CD4-positive, alpha-beta memory T cell (primary cell): ENCODE data around the gene DPPA2. TPM values are rescaled to one million over a fixed set of nuclear protein-coding genes. Genes with fewer than 3 reads are reported as not detected.

Experiments used
- CTCF ChIA-PET: fragments of 350-600 bp; sonication (Branson Sonifier 250); formaldehyde crosslinking; loops from one replicate; lab custom pipeline; 2021; ENCODE audit warnings: inconsistent platforms; ENCODE audit not compliant: partially characterized antibody; lab: Charles Lee
- POLR2A ChIA-PET: fragments of 350-600 bp; sonication (Branson Sonifier 250); formaldehyde crosslinking; loops from one replicate; lab custom pipeline; 2021; ENCODE audit not compliant: partially characterized antibody; lab: Charles Lee
- DNase-seq, 5 donors: peaks; one replicate each; pipeline versions ENCODE4 v3.0.0 to v3.0.0-alpha.2; 2020 to 2022; ENCODE audit warnings: mixed read lengths in 1 of 5
- H3K27ac ChIP-seq: one replicate; pipeline ENCODE4 v1.7.0; 2013; ENCODE audit warnings: low read depth, low read length
- H3K27me3 ChIP-seq: 2 replicates; pipeline ENCODE4 v1.7.0; 2013; ENCODE audit warnings: mild to moderate bottlenecking, low read length, moderate library complexity; ENCODE audit not compliant: insufficient read depth
- H3K36me3 ChIP-seq: 2 replicates; pipeline ENCODE4 v1.7.0; 2013; ENCODE audit warnings: mild to moderate bottlenecking, low read length, moderate library complexity; ENCODE audit not compliant: insufficient read depth
- H3K4me1 ChIP-seq: 2 replicates; pipeline ENCODE4 v1.7.0; 2013; ENCODE audit warnings: mild to moderate bottlenecking, low read length, moderate library complexity; ENCODE audit not compliant: insufficient read depth
- H3K4me3 ChIP-seq, 2 donors: one replicate each; pipeline ENCODE4 v1.7.0; 2013; ENCODE audit warnings: low read length in 2 of 2, mild to moderate bottlenecking in 1 of 2
- H3K9me3 ChIP-seq, 2 donors: one replicate each; pipeline ENCODE4 v1.7.0; 2013; ENCODE audit warnings: low read length in 2 of 2, control low read depth in 1 of 2; ENCODE audit not compliant: control insufficient read depth in 1 of 2
- H3K27ac Mint-ChIP-seq, 7 donors: one replicate each; pipeline ENCODE4 v1.8.0; 2020 to 2021; ENCODE audit warnings: mixed read lengths in 7 of 7, mild to moderate bottlenecking in 6 of 7, inconsistent platforms in 3 of 7, moderate library complexity in 3 of 7
- H3K27me3 Mint-ChIP-seq, 2 donors: one replicate each; pipeline ENCODE4 v1.8.0; 2020 to 2021; ENCODE audit warnings: mixed read lengths in 2 of 2
- H3K36me3 Mint-ChIP-seq, 2 donors: one replicate each; pipeline ENCODE4 v1.8.0; 2020 to 2021; ENCODE audit warnings: mixed read lengths in 2 of 2, inconsistent platforms in 1 of 2, mild to moderate bottlenecking in 1 of 2
- H3K4me1 Mint-ChIP-seq, 4 donors: one replicate each; pipeline ENCODE4 v1.8.0; 2020 to 2021; ENCODE audit warnings: mixed read lengths in 4 of 4, mild to moderate bottlenecking in 1 of 4
- H3K4me3 Mint-ChIP-seq, 8 donors: one replicate each; pipeline ENCODE4 v1.8.0; 2020 to 2021; ENCODE audit warnings: mixed read lengths in 8 of 8, mild to moderate bottlenecking in 7 of 8, moderate library complexity in 6 of 8, inconsistent platforms in 3 of 8
- H3K9me3 Mint-ChIP-seq, 8 donors: one replicate each; pipeline ENCODE4 v1.8.0; 2020 to 2021; ENCODE audit warnings: mixed read lengths in 8 of 8, mild to moderate bottlenecking in 5 of 8, inconsistent platforms in 3 of 8, moderate library complexity in 1 of 8
- intact Hi-C: fragments of 100-400 bp; cut with micrococcal nuclease; formaldehyde crosslinking; loops from one replicate; pipeline ENCODE4 v1.15.1; 2023
- polyA plus RNA-seq, 2 donors: library from polyadenylated mRNA; unstranded; fragments of 300-500 nt; fragmentation: Illumina TruSeq; gene quantifications; one replicate each; pipeline ENCODE4 v1.2.3, GENCODE V29; 2021
- total RNA-seq, 2 experiments: library from RNA; stranded (reverse); gene quantifications; one replicate each; pipeline ENCODE4 v1.2.3, GENCODE V29; 2021

DPPA2 gene
- total and polyA plus RNA-seq, 4 experiments from 2014 or later, result not detected

DNA sequence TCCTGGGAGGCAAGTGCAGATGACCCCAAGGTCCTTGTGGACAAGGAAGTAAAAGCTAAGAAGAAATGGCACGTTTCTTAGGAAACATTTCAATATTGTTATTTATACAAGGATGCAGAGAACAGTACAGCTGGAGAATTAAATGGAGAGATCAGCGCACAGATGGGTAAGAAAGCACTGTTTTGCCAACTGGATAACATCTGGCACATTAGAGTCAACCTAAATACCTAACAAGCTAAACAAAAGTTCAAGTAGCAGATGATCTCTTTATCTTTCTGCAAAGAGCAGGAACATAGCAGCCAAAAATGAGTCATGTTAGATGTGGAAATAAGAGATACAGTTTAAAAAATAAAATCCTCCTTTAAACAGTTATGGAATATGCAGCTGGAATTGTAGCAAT is 36.7 kb upstream of the DPPA2 start:
- ChIA-PET POLR2A (no interaction called here), CTCF (no interaction called here)
- H3K4me3 Mint-ChIP-seq, result no peak overlapping the region
- no peaks in the 10 kb centered on the region for H3K4me1 ChIP-seq
- no peak overlapping the region for H3K4me3 ChIP-seq
- H3K27ac ChIP-seq, result no peak overlapping the region
- no peaks in the 10 kb centered on the region for H3K36me3 Mint-ChIP-seq
- peaks cover 0 to 2% (median 0%) of the 10 kb centered on the region in 8 donors for H3K9me3 Mint-ChIP-seq
- peaks cover 0 to 6% of the 10 kb centered on the region in 2 donors for H3K27me3 Mint-ChIP-seq
- no peaks in the 10 kb centered on the region for H3K36me3 ChIP-seq
- H3K9me3 ChIP-seq, result no peaks in the 10 kb centered on the region
- no peak overlapping the region for H3K27ac Mint-ChIP-seq
- H3K4me1 Mint-ChIP-seq, result no peaks in the 10 kb centered on the region
- DNase-seq, result no peak
- no peaks in the 10 kb centered on the region for H3K27me3 ChIP-seq
- intact Hi-C loops, result no loop called here

DNA sequence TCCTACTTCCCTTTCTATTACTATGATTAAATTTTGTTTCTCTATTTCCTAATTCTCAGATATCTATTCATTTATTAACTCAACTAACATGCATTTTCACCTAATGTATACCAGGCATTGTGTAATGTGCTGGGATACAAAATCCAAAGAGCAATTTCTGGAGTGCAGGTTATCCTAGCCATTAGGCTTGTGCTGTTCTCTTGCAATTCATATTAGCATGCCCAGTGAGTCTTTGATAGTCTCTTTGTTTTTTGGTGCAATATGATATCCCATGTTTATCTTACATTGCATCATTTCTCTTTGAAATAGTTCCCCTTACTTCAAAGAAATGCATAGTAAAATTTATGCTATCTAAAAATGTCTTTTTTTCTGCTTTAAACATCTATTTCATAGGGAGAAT is 34.9 kb upstream of the DPPA2 start:
- no peak for DNase-seq
- Histone ChIP-seq H3K36me3 (no peaks in the 10 kb centered on the region), H3K27me3 (no peaks in the 10 kb centered on the region), H3K4me1 (no peaks in the 10 kb centered on the region), H3K4me3 (no peak overlapping the region), H3K9me3 (no peaks in the 10 kb centered on the region), H3K27ac (no peak overlapping the region)
- intact Hi-C loops, result no loop called here
- Mint-ChIP-seq H3K4me1 (no peaks in the 10 kb centered on the region), H3K36me3 (no peaks in the 10 kb centered on the region), H3K9me3 (peaks cover 0 to 2% (median 0%) of the 10 kb centered on the region in 8 donors), H3K27ac (no peak overlapping the region), H3K27me3 (peaks cover 0 to 6% of the 10 kb centered on the region in 2 donors), H3K4me3 (no peak overlapping the region)
- ChIA-PET CTCF (no interaction called here), POLR2A (no interaction called here)

DNA sequence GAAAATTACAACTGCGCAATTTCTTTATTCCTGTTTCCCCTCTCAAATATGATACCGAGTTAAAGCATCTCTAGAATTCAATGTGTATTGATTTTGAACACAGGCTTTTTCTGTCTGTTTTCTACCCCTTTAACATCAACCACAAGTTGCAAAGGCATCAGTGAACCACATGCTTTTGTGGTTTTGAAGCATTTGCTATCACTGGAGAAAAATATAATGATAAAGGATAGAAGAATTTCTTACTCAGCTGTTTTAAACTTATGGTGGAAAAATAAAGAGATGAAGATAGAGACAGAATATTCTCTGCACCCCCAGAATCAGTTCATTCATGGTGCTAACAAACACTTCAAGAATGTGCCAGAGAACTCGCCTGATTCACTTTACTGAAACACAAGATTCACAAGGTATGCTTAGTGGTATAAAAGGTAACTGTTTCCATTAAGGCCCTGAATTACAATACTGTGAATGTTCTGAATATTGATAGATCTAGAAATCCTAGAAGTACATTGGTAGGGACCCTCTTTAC is 30.5 kb upstream of the DPPA2 start:
- no peak for DNase-seq
- Histone ChIP-seq H3K27ac (no peak overlapping the region), H3K9me3 (no peaks in the 10 kb centered on the region), H3K27me3 (no peaks in the 10 kb centered on the region), H3K4me1 (no peaks in the 10 kb centered on the region), H3K4me3 (no peak overlapping the region), H3K36me3 (no peaks in the 10 kb centered on the region)
- Mint-ChIP-seq H3K36me3 (no peaks in the 10 kb centered on the region), H3K27me3 (peaks cover 1 to 2% of the 10 kb centered on the region in 2 donors), H3K4me1 (no peaks in the 10 kb centered on the region), H3K4me3 (no peak overlapping the region), H3K9me3 (peaks cover 0 to 2% (median 0%) of the 10 kb centered on the region in 8 donors), H3K27ac (no peak overlapping the region)
- ChIA-PET POLR2A (no interaction called here), CTCF (no interaction called here)
- intact Hi-C loops, result no loop called here

DNA sequence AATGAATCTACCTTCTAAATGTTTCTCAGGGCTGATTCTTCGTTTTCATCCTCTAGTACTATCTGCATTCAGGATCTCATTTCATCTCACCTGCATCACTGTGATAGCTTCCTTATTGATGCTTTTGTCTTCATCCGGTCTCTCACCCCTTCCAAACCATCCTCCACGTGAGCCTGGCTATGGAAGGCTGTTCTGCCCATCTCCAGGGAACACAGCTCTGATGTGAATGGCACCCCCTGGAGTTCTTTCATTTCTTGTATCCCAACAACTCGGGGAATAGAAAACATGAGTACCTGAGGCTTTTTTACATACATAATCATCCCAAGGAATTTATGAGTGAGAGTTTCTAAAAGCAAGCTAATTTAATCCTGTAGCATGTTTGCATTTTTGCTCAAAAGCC is 29.8 kb upstream of the DPPA2 start:
- Histone ChIP-seq H3K36me3 (no peaks in the 10 kb centered on the region), H3K27ac (no peak overlapping the region), H3K4me3 (no peak overlapping the region), H3K4me1 (no peaks in the 10 kb centered on the region), H3K27me3 (no peaks in the 10 kb centered on the region), H3K9me3 (no peaks in the 10 kb centered on the region)
- Mint-ChIP-seq H3K9me3 (peaks cover 0 to 2% (median 0%) of the 10 kb centered on the region in 8 donors), H3K36me3 (no peaks in the 10 kb centered on the region), H3K27me3 (peaks cover 1 to 2% of the 10 kb centered on the region in 2 donors), H3K27ac (no peak overlapping the region), H3K4me1 (no peaks in the 10 kb centered on the region), H3K4me3 (no peak overlapping the region)
- DNase-seq, result no peak
- intact Hi-C loops, result no loop called here
- CTCF ChIA-PET, result no interaction called here
- POLR2A ChIA-PET, result no interaction called here

DNA sequence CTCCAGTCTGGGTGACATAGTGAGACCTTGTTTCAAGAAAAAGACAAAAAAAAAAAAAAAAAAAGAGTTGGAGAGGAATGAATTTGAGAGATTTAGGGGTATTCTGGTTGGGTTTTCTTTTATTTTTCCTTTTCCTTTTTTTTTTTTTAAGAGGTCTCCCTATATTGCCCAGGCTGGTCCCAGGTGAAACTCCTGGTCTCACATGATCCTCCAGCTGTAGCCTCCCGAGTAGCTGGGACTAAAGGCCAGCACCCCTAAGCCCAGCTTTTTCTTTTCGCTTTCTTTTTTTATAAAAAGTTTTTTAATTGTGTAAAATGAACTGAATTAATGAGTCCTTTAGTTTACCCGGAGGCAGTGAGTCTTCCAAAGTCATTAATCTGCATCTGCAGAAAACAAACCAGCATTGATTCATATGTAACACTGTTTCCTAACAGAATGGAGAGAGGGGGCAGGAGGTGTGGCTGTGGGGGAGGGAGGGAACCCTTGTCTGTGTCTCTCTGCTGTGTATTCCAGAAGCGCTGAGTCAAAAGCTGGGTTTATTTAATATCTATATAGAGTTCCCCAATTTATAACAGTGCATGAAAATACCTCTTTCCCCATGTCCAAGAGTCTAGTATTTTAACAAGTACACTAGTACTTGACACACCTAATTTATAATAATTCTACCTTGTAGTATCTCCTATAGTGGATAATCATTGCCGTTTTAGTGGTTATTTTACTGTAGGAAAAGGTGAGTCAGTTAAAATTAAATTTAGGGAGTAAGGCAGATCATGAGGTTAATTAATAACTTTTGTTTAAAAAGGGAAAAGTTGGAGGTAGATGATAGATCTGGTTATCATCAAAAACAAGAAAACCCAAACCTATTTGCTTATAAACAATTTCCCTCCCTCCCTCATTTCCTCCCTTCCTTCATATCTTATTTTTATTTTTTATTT is 23.7 kb upstream of the DPPA2 start:
- H3K4me1 ChIP-seq, result peaks cover 3% of the 10 kb centered on the region
- H3K36me3 Mint-ChIP-seq, result no peaks in the 10 kb centered on the region
- POLR2A ChIA-PET, result no interaction called here

DNA sequence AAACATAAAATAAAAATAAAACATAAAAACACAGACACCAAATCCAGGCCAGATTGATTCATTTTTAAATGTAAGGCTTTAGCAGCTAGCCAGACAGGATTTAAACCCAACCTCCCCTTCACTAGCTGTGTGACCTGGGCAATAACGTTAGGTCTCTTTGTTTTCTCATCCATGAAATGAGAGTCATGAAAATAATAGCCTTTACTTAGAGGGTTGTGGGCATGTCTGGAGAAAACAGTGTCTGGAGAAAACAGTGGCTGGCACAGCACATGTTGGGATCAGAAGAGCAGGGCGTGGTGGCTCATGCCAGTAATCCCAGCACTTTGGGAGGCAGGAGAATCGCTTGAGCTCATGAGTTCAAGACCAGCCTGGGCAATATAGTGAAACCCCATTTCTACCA is 22.9 kb upstream of the DPPA2 start:
- Histone ChIP-seq H3K4me3 (no peak overlapping the region), H3K36me3 (no peaks in the 10 kb centered on the region), H3K4me1 (peaks cover 3% of the 10 kb centered on the region), H3K27ac (no peak overlapping the region), H3K9me3 (no peaks in the 10 kb centered on the region), H3K27me3 (no peaks in the 10 kb centered on the region)
- DNase-seq, result no peak
- Mint-ChIP-seq H3K4me1 (peaks cover 4 to 16% (median 10%) of the 10 kb centered on the region in 4 donors), H3K4me3 (no peak overlapping the region), H3K36me3 (no peaks in the 10 kb centered on the region), H3K9me3 (peaks cover 0 to 2% (median 0%) of the 10 kb centered on the region in 8 donors), H3K27ac (no peak overlapping the region), H3K27me3 (peaks cover 11 to 18% of the 10 kb centered on the region in 2 donors)
- POLR2A ChIA-PET, result no interaction called here
- intact Hi-C loops, result no loop called here
- CTCF ChIA-PET, result no interaction called here

More for the DNA sequence above, 23.7 kb upstream of the DPPA2 start:
- Mint-ChIP-seq H3K4me1 (peaks cover 4 to 16% (median 10%) of the 10 kb centered on the region in 4 donors), H3K27ac (no peak overlapping the region), H3K27me3 (peaks cover 9 to 14% of the 10 kb centered on the region in 2 donors), H3K4me3 (no peak overlapping the region), H3K9me3 (peaks cover 0 to 2% (median 0%) of the 10 kb centered on the region in 8 donors)
- Histone ChIP-seq H3K27me3 (no peaks in the 10 kb centered on the region), H3K9me3 (no peaks in the 10 kb centered on the region), H3K27ac (no peak overlapping the region), H3K4me3 (no peak overlapping the region), H3K36me3 (no peaks in the 10 kb centered on the region)
- intact Hi-C loops, result no loop called here
- DNase-seq, result no peak
- CTCF ChIA-PET, result no interaction called here

DNA sequence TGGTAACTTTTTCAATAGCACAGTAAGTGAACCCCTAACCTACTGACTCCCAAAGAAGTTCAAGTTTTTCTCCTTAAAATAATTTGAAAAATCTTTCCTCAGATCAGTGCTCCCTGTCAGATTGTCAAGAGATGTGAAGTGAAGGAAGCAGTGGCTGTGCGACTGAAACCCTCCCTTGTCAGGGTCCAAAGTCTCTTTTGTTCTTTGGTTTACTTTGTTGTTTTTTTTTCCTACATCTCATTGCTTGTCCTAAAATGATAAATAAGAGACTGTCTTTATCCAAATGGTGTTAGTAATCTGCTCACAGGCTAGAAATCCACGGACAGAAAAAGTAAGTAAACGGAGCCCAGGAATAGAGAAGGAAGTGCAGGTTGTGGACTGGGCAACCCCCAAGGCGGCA is 22.0 kb upstream of the DPPA2 start:
- CTCF ChIA-PET, result no interaction called here
- Histone ChIP-seq H3K27me3 (no peaks in the 10 kb centered on the region), H3K4me1 (peaks cover 3% of the 10 kb centered on the region), H3K9me3 (no peaks in the 10 kb centered on the region), H3K4me3 (no peak overlapping the region), H3K27ac (no peak overlapping the region), H3K36me3 (no peaks in the 10 kb centered on the region)
- Mint-ChIP-seq H3K27me3 (peaks cover 11 to 21% of the 10 kb centered on the region in 2 donors), H3K27ac (no peak overlapping the region), H3K36me3 (no peaks in the 10 kb centered on the region), H3K9me3 (peaks cover 0 to 1% (median 0%) of the 10 kb centered on the region in 8 donors), H3K4me3 (no peak overlapping the region), H3K4me1 (peaks cover 4 to 16% (median 11%) of the 10 kb centered on the region in 4 donors)
- no peak for DNase-seq
- intact Hi-C loops, result no loop called here
- POLR2A ChIA-PET, result no interaction called here
